ENCODE results near the gene LYPD5. TPM values are rescaled to one million over a fixed set of nuclear protein-coding genes. Genes with fewer than 3 reads are reported as not detected.
"Not testable (repeated sequence)": the region's sequence is repeated elsewhere in the genome, so short reads cannot be mapped to it uniquely, and the experiment has no call there.

LYPD5 gene
- total RNA-seq, 8 experiments from 2014 or later: 0.05 to 2.4 (median 1.1) TPM

- WGBS, 10 experiments: 83 to 100% (median 88%) methylated on average over 1 to 11 of the region's 14 CpGs; no CpG with 5 or more reads in 4 of the 10 experiments
- Histone ChIP-seq H3K4me3 (no peak overlapping the region), H3K4me1 (replicated peaks in 1 of 2) (peaks cover 5 to 6% of the 10 kb centered on the region in 2 donors), H3K27ac (no peak overlapping the region)
- no peak for ATAC-seq (replicated peaks in 6 of 8)
- in situ Hi-C loops (cut with MboI; ENCODE audit: low pct_unique_long_range_greater_than_20kb in 2 of 9, low sequenced_read_pairs in 9 of 9, unreplicated experiment in 9 of 9): no loop called here
Measured at GRCh38 chr19:43769256-43769655, 33.0 kb downstream of the LYPD5 start.

DNA sequence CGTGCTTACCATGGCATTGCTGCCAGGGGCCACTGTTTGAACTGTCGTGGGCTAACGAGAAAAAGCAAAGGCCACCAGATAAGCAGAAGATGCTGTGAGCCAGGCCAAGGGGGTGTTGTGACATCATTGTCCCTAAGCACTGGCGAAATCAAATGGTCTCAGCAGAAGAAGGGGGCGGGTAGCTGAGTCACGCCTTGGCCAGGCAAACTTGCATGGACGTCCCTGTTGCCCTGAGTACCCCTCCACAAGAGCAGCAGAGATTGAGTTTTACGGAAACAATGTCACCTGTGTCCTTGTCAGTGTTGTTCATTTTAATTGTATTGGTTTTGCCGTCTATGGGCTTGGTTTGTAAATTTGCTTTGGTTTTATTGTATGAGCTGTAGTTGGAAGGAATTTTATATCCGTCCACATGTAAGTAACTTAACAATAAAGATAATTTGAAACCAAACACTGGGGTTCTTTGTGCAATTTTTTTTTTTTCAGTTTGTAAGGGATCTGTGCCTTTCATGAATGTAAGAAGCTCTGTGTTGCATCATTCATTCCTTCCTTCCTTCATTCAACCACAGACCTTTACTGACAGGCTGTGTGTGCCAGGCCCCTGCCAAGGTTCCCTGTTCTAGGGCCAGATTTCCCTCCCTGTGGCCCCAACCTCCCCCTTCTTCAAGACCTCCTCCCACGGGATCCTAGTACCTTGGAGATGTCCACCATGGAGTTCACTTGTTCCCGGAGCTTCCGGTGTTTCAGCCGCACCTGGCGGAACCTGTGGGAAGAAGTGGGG is 33.8 kb downstream of the LYPD5 start:
- in situ Hi-C loops (cut with MboI; ENCODE audit: low pct_unique_long_range_greater_than_20kb in 2 of 9, low sequenced_read_pairs in 9 of 9, unreplicated experiment in 9 of 9): no loop called here
- H3K4me1 ChIP-seq (replicated peaks in 1 of 2): no peaks in the 10 kb centered on the region
- H3K27ac ChIP-seq: no peak overlapping the region
- no peak for ATAC-seq (replicated peaks in 6 of 8)
- WGBS, 10 experiments: 60 to 91% (median 75%) methylated on average over 3 to 10 of the region's 15 CpGs; no CpG with 5 or more reads in 2 of the 10 experiments
- H3K4me3 ChIP-seq: no peak overlapping the region

- in situ Hi-C loops (cut with MboI; ENCODE audit: low pct_unique_long_range_greater_than_20kb in 2 of 9, low sequenced_read_pairs in 9 of 9, unreplicated experiment in 9 of 9): no loop called here
- H3K27ac ChIP-seq: no peak overlapping the region
- H3K4me1 ChIP-seq (replicated peaks in 1 of 2): no peaks in the 10 kb centered on the region
- 67 to 78% (median 71%) methylated on average over 1 of the region's 1 CpG; no CpG with 5 or more reads in 7 of the 10 experiments for WGBS, 10 experiments
- no peak overlapping the region for H3K4me3 ChIP-seq
- ATAC-seq (replicated peaks in 6 of 8): no peak
Measured at GRCh38 chr19:43767818-43768217, 34.4 kb downstream of the LYPD5 start.

DNA sequence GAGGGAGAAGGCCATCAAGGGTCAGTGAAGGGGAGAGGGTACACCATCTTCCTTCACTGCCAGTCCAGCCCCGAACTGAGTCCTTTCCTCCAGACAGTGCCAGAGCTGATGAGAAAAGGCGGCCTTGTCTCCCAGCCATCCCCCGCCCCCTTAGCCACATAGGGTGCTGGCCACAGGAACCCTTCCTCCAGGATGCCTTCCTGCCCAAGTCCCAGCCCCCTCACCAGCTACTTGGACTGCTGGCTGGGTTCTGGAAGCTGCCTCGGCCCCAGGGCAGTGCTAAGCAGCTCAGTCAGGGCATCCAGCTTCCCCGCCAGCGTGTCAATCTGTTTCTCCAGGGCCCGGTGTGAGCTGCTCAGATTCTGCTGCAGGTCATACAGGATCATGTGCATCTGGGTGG is 34.9 kb downstream of the LYPD5 start:
- no peak for ATAC-seq (replicated peaks in 6 of 8)

DNA sequence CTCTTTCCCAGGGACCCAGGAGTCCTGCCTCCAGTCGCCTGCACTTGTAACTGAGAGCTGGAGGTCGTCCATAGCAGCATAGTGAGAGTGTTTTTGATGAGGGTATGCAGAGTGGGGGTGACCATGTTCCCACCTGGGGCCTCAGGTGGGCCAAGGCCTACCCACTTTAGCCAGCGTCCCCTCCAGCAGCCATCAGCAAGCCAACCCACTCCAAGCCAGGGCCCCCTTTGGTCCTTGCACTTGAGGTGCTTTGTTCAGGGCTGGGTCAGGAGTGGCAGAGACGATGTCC is 35.5 kb downstream of the LYPD5 start:
- 40% methylated on average over 1 of the region's 4 CpGs; no CpG with 5 or more reads in 9 of the 10 experiments for WGBS, 10 experiments
- H3K4me3 ChIP-seq: no peak overlapping the region
- peak in 1 of 8 experiments; percentile 16 for ATAC-seq (replicated peaks in 6 of 8)
- H3K27ac ChIP-seq: no peak overlapping the region
- H3K4me1 ChIP-seq (replicated peaks in 1 of 2): no peaks in the 10 kb centered on the region
- in situ Hi-C loops (cut with MboI; ENCODE audit: low pct_unique_long_range_greater_than_20kb in 2 of 9, low sequenced_read_pairs in 9 of 9, unreplicated experiment in 9 of 9): no loop called here

More for the DNA sequence above, 34.9 kb downstream of the LYPD5 start:
- WGBS, 10 experiments: 68 to 82% (median 80%) methylated on average over 1 to 3 of the region's 7 CpGs; no CpG with 5 or more reads in 7 of the 10 experiments
- no peaks in the 10 kb centered on the region for H3K4me1 ChIP-seq (replicated peaks in 1 of 2)
- no peak overlapping the region for H3K4me3 ChIP-seq
- H3K27ac ChIP-seq: no peak overlapping the region
- in situ Hi-C loops (cut with MboI; ENCODE audit: low pct_unique_long_range_greater_than_20kb in 2 of 9, low sequenced_read_pairs in 9 of 9, unreplicated experiment in 9 of 9): no loop called here

DNA sequence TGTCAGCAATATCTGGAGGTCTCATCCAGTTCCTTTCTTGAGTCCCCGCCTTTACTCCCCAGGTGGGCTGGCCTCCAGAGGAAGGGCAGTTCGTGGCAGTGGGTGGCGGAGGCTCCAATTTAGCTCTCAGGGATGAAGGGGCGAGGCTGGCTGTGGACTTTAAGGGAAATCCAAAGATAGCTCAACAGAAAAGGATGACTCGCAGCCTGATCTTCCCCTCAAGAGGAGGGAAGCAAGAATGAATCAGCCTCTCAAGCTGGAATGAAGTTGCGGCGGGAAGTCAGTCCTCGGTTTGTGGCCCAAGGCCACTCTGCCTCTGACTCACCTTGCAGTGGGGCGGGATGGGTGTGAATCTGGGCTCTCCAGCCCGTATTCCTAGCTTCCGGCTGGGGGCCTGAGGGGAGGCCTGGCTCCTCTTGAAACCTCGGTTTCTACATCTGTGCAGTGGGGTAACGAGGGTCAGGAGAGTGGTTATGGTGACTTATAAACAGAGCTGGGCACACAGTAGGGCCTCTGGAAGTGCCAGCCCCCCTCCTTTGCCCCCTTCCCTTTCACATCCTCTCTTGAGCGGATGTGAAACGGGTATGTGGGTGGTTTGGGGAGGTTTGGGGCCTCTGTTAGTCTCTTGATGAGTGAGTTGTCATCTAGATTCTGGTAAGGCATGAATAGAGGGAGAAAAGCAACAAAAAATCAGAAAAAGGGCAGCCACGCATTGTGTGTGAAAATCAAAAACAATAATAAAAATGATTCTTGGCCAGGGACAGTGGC is 37.0 kb downstream of the LYPD5 start:
- H3K27ac ChIP-seq: no peak overlapping the region
- no peak overlapping the region for H3K4me3 ChIP-seq
- ATAC-seq (replicated peaks in 6 of 8): peak; percentile 57 to 95 (median 80)
- WGBS, 10 experiments: 9 to 100% (median 68%) methylated on average over 1 to 8 of the region's 16 CpGs
- in situ Hi-C loops (cut with MboI; ENCODE audit: low pct_unique_long_range_greater_than_20kb in 2 of 9, low sequenced_read_pairs in 9 of 9, unreplicated experiment in 9 of 9): no loop called here
- H3K4me1 ChIP-seq (replicated peaks in 1 of 2): no peaks in the 10 kb centered on the region

- ATAC-seq (replicated peaks in 6 of 8): peak in 1 of 8 experiments; percentile 7
- in situ Hi-C loops (cut with MboI; ENCODE audit: low pct_unique_long_range_greater_than_20kb in 2 of 9, low sequenced_read_pairs in 9 of 9, unreplicated experiment in 9 of 9); H3K4me3 ChIP-seq; H3K4me1 ChIP-seq (replicated peaks in 1 of 2); H3K27ac ChIP-seq: not testable (repeated sequence)
- WGBS, 10 experiments: 47 to 100% (median 81%) methylated on average over 1 to 5 of the region's 8 CpGs; no CpG with 5 or more reads in 2 of the 10 experiments
Measured at GRCh38 chr19:43764684-43765083, 37.6 kb downstream of the LYPD5 start.

DNA sequence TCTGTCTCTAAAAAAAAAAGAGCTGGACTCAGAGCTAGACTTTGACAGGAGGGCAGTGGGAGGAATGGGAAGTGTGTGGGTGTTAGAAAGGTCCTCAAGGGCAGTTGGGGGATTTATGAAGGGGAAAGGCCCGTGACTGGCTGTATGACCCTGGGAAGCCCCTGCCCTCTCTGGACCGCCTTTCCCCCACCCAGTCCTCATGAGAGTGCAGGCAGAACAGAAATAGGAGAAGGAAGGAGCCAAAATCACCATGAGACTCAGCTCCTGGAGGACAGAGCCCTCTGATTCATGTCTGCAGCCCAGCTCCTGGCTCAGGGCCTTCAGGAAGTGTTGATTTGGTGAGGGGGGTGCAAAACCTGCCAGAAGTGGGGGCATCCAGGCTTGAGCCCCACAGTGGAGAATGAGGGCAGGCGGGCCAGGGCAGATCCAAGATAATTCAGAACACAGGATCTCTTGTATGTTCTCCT is 38.7 kb downstream of the LYPD5 start:
- in situ Hi-C loops (cut with MboI; ENCODE audit: low pct_unique_long_range_greater_than_20kb in 2 of 9, low sequenced_read_pairs in 9 of 9, unreplicated experiment in 9 of 9): no loop called here
- no peaks in the 10 kb centered on the region for H3K4me1 ChIP-seq (replicated peaks in 1 of 2)
- no peak overlapping the region for H3K27ac ChIP-seq
- no peak overlapping the region for H3K4me3 ChIP-seq
- 70 to 73% methylated on average over 3 of the region's 3 CpGs; no CpG with 5 or more reads in 8 of the 10 experiments for WGBS, 10 experiments
- no peak for ATAC-seq (replicated peaks in 6 of 8)

DNA sequence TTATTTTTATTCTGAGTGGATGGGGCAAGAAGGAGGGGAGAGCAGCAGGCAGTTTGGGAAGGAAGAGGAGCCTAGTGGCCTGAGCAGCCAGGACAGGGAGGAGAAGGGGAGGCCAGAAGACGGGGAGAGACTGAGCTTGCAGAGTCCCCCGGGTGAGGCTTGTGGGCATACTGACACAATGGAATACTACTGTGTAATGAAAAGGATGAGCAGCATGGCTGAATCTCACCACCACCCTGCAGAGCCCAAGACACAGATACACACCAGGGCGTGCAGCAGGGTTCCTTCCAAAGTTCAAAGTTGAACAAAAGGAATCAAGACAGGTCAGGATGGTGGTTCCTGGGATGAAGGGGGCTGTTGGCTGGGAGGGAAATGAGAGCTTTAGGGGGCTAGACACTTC is 39.4 kb downstream of the LYPD5 start:
- 40 to 100% (median 69%) methylated on average over 1 to 3 of the region's 3 CpGs; no CpG with 5 or more reads in 4 of the 10 experiments for WGBS, 10 experiments
- H3K4me1 ChIP-seq (replicated peaks in 1 of 2): no peaks in the 10 kb centered on the region
- ATAC-seq (replicated peaks in 6 of 8): no peak
- no peak overlapping the region for H3K4me3 ChIP-seq
- no peak overlapping the region for H3K27ac ChIP-seq
- in situ Hi-C loops (cut with MboI; ENCODE audit: low pct_unique_long_range_greater_than_20kb in 2 of 9, low sequenced_read_pairs in 9 of 9, unreplicated experiment in 9 of 9): no loop called here

GRCh38 chr19:43760941-43761340 is 41.3 kb downstream of the LYPD5 start:
- no peak for ATAC-seq (replicated peaks in 6 of 8)
- WGBS, 10 experiments: 80 to 100% (median 96%) methylated on average over 1 to 4 of the region's 4 CpGs
- Histone ChIP-seq H3K4me1 (replicated peaks in 1 of 2) (peaks cover 0 to under 1% of the 10 kb centered on the region in 2 donors), H3K27ac (no peak overlapping the region), H3K4me3 (no peak overlapping the region)
- in situ Hi-C loops (cut with MboI; ENCODE audit: low pct_unique_long_range_greater_than_20kb in 2 of 9, low sequenced_read_pairs in 9 of 9, unreplicated experiment in 9 of 9): no loop called here

DNA sequence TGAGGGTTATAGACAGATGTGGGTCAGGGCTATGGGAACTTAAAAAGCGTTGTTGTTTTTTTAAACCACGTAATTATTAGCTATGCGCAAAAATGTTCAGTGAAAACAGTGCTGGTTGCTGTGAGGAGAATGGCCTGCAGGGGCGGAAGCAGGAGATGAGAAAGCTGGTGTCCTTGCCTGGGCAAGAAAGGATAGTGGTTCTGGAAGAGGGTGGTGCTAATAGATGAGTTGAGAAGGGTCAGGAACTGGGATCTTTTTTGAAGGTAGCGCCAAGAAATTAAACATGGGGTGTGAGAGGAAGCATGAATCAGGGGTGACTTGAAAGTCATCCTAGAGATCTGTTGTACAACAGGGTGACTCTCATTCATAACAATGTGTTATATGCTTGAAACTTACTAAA is 42.7 kb downstream of the LYPD5 start:
- 0 to 82% (median 32%) methylated on average over 2 to 5 of the region's 5 CpGs; no CpG with 5 or more reads in 2 of the 10 experiments for WGBS, 10 experiments
- in situ Hi-C loops (cut with MboI; ENCODE audit: low pct_unique_long_range_greater_than_20kb in 2 of 9, low sequenced_read_pairs in 9 of 9, unreplicated experiment in 9 of 9): no loop called here
- ATAC-seq (replicated peaks in 6 of 8): peak in 3 of 8 experiments; percentile 52 to 57 (median 53)
- Histone ChIP-seq H3K4me1 (replicated peaks in 1 of 2) (peaks cover 3 to 4% of the 10 kb centered on the region in 2 donors), H3K27ac (no peak overlapping the region), H3K4me3 (no peak overlapping the region)

- peak in 7 of 8 experiments; percentile 0 to 41 (median 28) for ATAC-seq (replicated peaks in 6 of 8)
- WGBS, 10 experiments: 0 to 3% (median 0%) methylated on average over 2 to 11 of the region's 28 CpGs; no CpG with 5 or more reads in 3 of the 10 experiments
Measured at GRCh38 chr19:43755256-43755801, 46.9 kb downstream of the LYPD5 start.

More at GRCh38 chr19:43755256-43755801, 46.9 kb downstream of the LYPD5 start:
- in situ Hi-C loops (cut with MboI; ENCODE audit: low pct_unique_long_range_greater_than_20kb in 2 of 9, low sequenced_read_pairs in 9 of 9, unreplicated experiment in 9 of 9): no loop called here
- H3K4me3 ChIP-seq: peak overlapping the region; percentile 60 to 94 (median 72)
- peaks cover 8 to 9% of the 10 kb centered on the region in 2 donors for H3K4me1 ChIP-seq (replicated peaks in 1 of 2)
- H3K27ac ChIP-seq: peak overlapping the region in 1 of 2 donors; percentile 98
